ENCODE measurements around the gene BMERB1.

GRCh38 chr16:15547768-15548096 is 113.3 kb downstream of the BMERB1 start:
- TF ChIP-seq CTCF (IDR thresholded peaks at IDR 0.05), result no peak
- TF ChIP-seq POLR2AphosphoS5 (IDR thresholded peaks at IDR 0.05), result no peak
